Activated CD8-positive, alpha-beta T cell treated with anti-CD3 and anti-CD28 coated beads for 36 hours (primary cell): ENCODE measurements around the gene FAM13C. TPM values are rescaled to one million over a fixed set of nuclear protein-coding genes. Genes with fewer than 3 reads are reported as not detected.

ENCODE experiments used
- ATAC-seq: fragments of 200-7000 bp; cut with Tn5 transposase; one replicate; pipeline ENCODE4 v1.10.0; 2021; ENCODE audit warnings: mild to moderate bottlenecking, moderate library complexity
- CTCF ChIA-PET: fragments of 350-600 bp; sonication (Branson Sonifier 250); formaldehyde crosslinking; loops from one replicate; lab custom pipeline; 2021; ENCODE audit warnings: antibody characterized with exemption; lab: Charles Lee
- POLR2A ChIA-PET: fragments of 350-600 bp; sonication (Branson Sonifier 250); formaldehyde crosslinking; loops from one replicate; lab custom pipeline; 2021; ENCODE audit warnings: antibody characterized with exemption; lab: Charles Lee
- DNase-seq: peaks from one replicate; pipeline ENCODE4 v3.0.0-alpha.2; 2020
- H3K27ac Mint-ChIP-seq: one replicate; pipeline ENCODE4 v1.8.0; 2021; ENCODE audit warnings: mild to moderate bottlenecking, mixed read lengths
- H3K27me3 Mint-ChIP-seq: one replicate; pipeline ENCODE4 v1.8.0; 2021; ENCODE audit warnings: mixed read lengths
- H3K36me3 Mint-ChIP-seq: one replicate; pipeline ENCODE4 v1.8.0; 2021; ENCODE audit warnings: low read depth, mixed read lengths
- H3K4me1 Mint-ChIP-seq: one replicate; pipeline ENCODE4 v1.8.0; 2021; ENCODE audit warnings: low read depth, mixed read lengths
- H3K4me3 Mint-ChIP-seq: one replicate; pipeline ENCODE4 v1.8.0; 2021; ENCODE audit warnings: mild to moderate bottlenecking, moderate library complexity, mixed read lengths
- H3K9me3 Mint-ChIP-seq: one replicate; pipeline ENCODE4 v1.8.0; 2021; ENCODE audit warnings: mixed read lengths
- intact Hi-C: fragments of 100-400 bp; cut with micrococcal nuclease; formaldehyde crosslinking; loops from one replicate; pipeline ENCODE4 v1.10.0; 2022
- total RNA-seq, 2 experiments: library from RNA; stranded (reverse); gene quantifications; one replicate each; pipeline ENCODE4 v1.2.3, GENCODE V29; 2021
- TF ChIP-seq, protein P1 (sequence below): fragments of 200-600 bp; IDR thresholded peaks from one replicate; pipeline ENCODE4 v1.8.0; 2022; ENCODE audit warnings: antibody characterized with exemption, mild to moderate bottlenecking

Gene FAM13C
- total RNA-seq, 2 experiments from 2014 or later, result not detected

DNA sequence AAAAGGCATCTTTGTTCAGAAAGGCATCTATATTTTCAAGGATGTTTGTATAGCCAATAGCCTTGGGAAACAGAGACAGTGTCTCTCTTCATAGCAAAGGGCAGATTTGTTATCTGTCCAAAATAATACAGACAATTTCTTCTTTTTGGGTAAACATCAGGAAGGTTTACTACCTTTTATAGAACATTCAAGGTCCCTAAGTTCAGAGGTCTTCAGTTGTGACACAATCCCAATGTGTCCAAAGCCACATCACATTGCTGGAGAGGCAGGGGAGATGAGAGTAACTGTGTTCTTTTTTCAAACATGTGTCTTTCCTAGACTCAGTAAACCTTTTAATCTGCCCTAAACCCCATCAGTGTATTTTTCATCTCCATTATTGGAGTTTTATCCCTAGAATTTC, 33.6 kb upstream of the FAM13C start:
- intact Hi-C loops, result no loop called here
- no peak for DNase-seq
- H3K27me3 Mint-ChIP-seq, result no peaks in the 10 kb centered on the region
- H3K9me3 Mint-ChIP-seq, result peaks cover 13% of the 10 kb centered on the region
- H3K4me1 Mint-ChIP-seq, result no peaks in the 10 kb centered on the region
- ChIA-PET POLR2A (no interaction called here), CTCF (no interaction called here)
- H3K4me3 Mint-ChIP-seq, result no peak overlapping the region
- no peaks in the 10 kb centered on the region for H3K36me3 Mint-ChIP-seq
- TF ChIP-seq, protein P1, sequence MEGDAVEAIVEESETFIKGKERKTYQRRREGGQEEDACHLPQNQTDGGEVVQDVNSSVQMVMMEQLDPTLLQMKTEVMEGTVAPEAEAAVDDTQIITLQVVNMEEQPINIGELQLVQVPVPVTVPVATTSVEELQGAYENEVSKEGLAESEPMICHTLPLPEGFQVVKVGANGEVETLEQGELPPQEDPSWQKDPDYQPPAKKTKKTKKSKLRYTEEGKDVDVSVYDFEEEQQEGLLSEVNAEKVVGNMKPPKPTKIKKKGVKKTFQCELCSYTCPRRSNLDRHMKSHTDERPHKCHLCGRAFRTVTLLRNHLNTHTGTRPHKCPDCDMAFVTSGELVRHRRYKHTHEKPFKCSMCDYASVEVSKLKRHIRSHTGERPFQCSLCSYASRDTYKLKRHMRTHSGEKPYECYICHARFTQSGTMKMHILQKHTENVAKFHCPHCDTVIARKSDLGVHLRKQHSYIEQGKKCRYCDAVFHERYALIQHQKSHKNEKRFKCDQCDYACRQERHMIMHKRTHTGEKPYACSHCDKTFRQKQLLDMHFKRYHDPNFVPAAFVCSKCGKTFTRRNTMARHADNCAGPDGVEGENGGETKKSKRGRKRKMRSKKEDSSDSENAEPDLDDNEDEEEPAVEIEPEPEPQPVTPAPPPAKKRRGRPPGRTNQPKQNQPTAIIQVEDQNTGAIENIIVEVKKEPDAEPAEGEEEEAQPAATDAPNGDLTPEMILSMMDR, result no peak
- H3K27ac Mint-ChIP-seq, result no peak overlapping the region
- no peak for ATAC-seq

DNA sequence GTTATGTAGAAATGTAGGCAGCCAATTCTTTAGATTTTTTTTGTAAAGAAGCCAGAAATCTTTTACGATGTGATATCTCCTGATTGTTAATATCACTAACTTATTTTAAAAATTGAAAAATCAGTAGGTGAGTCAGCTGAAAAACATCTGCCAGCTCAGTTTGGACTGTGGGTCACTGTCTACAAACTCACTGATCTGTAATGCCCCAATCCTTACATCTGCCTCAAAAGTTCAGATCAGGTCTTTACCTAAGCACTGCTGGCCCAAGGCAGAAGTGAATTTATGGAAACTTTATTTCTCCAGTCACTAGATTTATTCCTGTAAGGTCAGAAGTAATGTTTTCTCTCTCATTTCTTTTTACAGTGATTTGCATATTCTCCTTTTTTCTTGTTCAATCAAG, 31.0 kb upstream of the FAM13C start:
- no peak for DNase-seq
- Mint-ChIP-seq H3K36me3 (no peaks in the 10 kb centered on the region), H3K27me3 (no peaks in the 10 kb centered on the region), H3K4me1 (no peaks in the 10 kb centered on the region), H3K9me3 (peaks cover 6% of the 10 kb centered on the region), H3K4me3 (no peak overlapping the region), H3K27ac (no peak overlapping the region)
- intact Hi-C loops, result no loop called here
- CTCF ChIA-PET, result no interaction called here
- no peak for ATAC-seq
- POLR2A ChIA-PET, result no interaction called here
- TF ChIP-seq, protein P1, result no peak

DNA sequence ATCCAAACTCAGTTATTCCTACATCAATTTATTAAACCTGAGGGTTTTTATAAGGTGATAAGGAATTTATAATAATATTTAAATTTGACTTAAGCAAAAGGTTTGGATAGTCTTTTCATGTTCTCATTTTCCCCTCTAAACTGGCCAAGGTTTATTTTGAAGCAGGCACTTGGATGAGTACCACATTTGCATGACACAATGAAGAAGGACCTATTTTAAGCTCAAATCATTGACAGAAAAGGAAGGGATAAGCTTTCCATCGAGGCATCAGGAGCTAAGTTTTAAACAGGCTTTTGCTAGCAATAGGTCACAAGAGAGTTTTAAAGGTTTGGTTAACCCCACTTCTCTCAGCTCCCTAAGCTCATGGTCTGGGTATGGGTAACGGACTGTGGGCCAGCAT, 28.7 kb upstream of the FAM13C start:
- H3K36me3 Mint-ChIP-seq, result no peaks in the 10 kb centered on the region
- intact Hi-C loops, result no loop called here
- ChIA-PET POLR2A (no interaction called here), CTCF (no interaction called here)
- TF ChIP-seq, protein P1, result no peak
- H3K9me3 Mint-ChIP-seq, result no peaks in the 10 kb centered on the region
- ATAC-seq (no peak), DNase-seq (no peak)
- no peaks in the 10 kb centered on the region for H3K4me1 Mint-ChIP-seq
- H3K4me3 Mint-ChIP-seq, result no peak overlapping the region
- H3K27me3 Mint-ChIP-seq, result no peaks in the 10 kb centered on the region
- no peak overlapping the region for H3K27ac Mint-ChIP-seq

GRCh38 chr10:59388671-59388976, 26.3 kb upstream of the FAM13C start:
- Mint-ChIP-seq H3K9me3 (no peaks in the 10 kb centered on the region), H3K27me3 (no peaks in the 10 kb centered on the region), H3K4me3 (no peak overlapping the region), H3K4me1 (no peaks in the 10 kb centered on the region), H3K27ac (no peak overlapping the region), H3K36me3 (no peaks in the 10 kb centered on the region)
- ATAC-seq, result no peak
- DNase-seq, result no peak
- intact Hi-C loops, result no loop called here
- CTCF ChIA-PET, result no interaction called here
- POLR2A ChIA-PET, result no interaction called here
- TF ChIP-seq, protein P1, result no peak

DNA sequence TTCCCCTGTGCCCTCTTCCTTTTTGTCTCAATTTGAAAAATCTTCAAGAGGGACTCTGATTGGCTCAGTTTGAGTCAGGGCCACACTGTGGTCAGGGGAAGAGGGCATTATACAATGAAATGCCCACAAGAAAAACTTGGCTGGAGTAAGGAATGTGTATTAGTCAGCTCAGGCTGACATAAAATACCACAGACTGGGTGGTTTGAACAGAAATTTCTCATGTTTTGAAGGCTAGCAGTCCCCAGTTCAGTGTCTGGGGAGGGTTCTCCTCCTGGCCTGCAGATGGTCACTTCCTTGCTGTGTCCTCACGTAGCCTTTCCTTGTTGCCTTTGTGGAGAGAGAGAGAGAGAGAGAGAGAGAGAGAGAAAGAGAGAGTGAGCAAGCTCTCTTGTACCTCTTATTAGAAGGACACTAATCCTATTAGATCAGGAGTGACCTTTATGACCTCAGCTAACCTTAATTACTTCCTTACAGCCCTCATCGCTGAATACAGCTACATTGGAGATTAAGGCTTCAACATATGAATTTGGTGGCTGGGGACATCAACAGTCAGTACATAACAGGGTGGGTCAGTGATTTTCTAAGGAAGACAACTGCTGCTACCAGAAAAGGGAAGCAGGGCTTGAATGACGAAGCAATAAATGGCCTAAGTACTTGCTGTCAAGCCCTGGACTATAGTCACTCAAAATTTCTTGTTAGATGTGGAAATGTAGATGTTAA, 25.8 kb upstream of the FAM13C start:
- no peaks in the 10 kb centered on the region for H3K27me3 Mint-ChIP-seq
- CTCF ChIA-PET, result no interaction called here
- no peak overlapping the region for H3K4me3 Mint-ChIP-seq
- TF ChIP-seq, protein P1, result no peak
- no peaks in the 10 kb centered on the region for H3K9me3 Mint-ChIP-seq
- no peak overlapping the region for H3K27ac Mint-ChIP-seq
- intact Hi-C loops, result no loop called here
- DNase-seq, result no peak
- H3K36me3 Mint-ChIP-seq, result no peaks in the 10 kb centered on the region
- H3K4me1 Mint-ChIP-seq, result no peaks in the 10 kb centered on the region
- no peak for ATAC-seq
- POLR2A ChIA-PET, result no interaction called here
